Endodermal cell (in vitro differentiated cells): ENCODE results near the gene TSPAN16. TPM values are rescaled to one million over a fixed set of nuclear protein-coding genes. Genes with fewer than 3 reads are reported as not detected.

Experiments used
- DNase-seq: peaks from one replicate; pipeline ENCODE4 v3.0.0-alpha.2; 2017
- H3K27ac ChIP-seq: 2 replicates; pipeline ENCODE4 v1.5.1; 2013; ENCODE audit warnings: mild to moderate bottlenecking, low read depth, low read length, moderate library complexity
- H3K27me3 ChIP-seq: 2 replicates; pipeline ENCODE4 v1.6.1; 2013; ENCODE audit warnings: mild to moderate bottlenecking, low read length, moderate library complexity; ENCODE audit not compliant: insufficient read depth, control insufficient read depth, poor library complexity, severe bottlenecking
- H3K36me3 ChIP-seq: 2 replicates; pipeline ENCODE4 v1.7.0; 2013; ENCODE audit warnings: mild to moderate bottlenecking, low read length, moderate library complexity; ENCODE audit not compliant: control insufficient read depth, insufficient read depth
- H3K4me1 ChIP-seq: one replicate; pipeline ENCODE4 v1.7.0; 2013; ENCODE audit warnings: low read length; ENCODE audit not compliant: control insufficient read depth, insufficient read depth
- H3K4me3 ChIP-seq: 2 replicates; pipeline ENCODE4 v1.5.1; 2013; ENCODE audit warnings: mild to moderate bottlenecking, low read length, moderate library complexity
- H3K9ac ChIP-seq: 2 replicates; pipeline ENCODE4 v1.6.1; 2013; ENCODE audit warnings: mild to moderate bottlenecking, low read length, moderate library complexity; ENCODE audit not compliant: poor library complexity, severe bottlenecking; ENCODE audit errors: extremely low read depth
- H3K9me3 ChIP-seq: 2 replicates; pipeline ENCODE4 v1.6.1; 2013; ENCODE audit warnings: mild to moderate bottlenecking, low read length, moderate library complexity; ENCODE audit not compliant: control insufficient read depth
- H3K27ac Mint-ChIP-seq: 2 replicates; pipeline ENCODE4 v1.8.0; 2020; ENCODE audit warnings: mixed read lengths
- H3K27me3 Mint-ChIP-seq: 2 replicates; pipeline ENCODE4 v1.8.0; 2021; ENCODE audit warnings: mild to moderate bottlenecking, mixed read lengths; ENCODE audit not compliant: insufficient read depth
- H3K36me3 Mint-ChIP-seq: 2 replicates; pipeline ENCODE4 v1.8.0; 2020; ENCODE audit warnings: low read depth, mixed read lengths
- H3K4me1 Mint-ChIP-seq: 2 replicates; pipeline ENCODE4 v1.8.0; 2020; ENCODE audit warnings: mixed read lengths
- H3K4me3 Mint-ChIP-seq: 2 replicates; pipeline ENCODE4 v1.8.0; 2020; ENCODE audit warnings: mild to moderate bottlenecking, moderate library complexity, mixed read lengths
- H3K9me3 Mint-ChIP-seq: 2 replicates; pipeline ENCODE4 v1.8.0; 2020; ENCODE audit warnings: mild to moderate bottlenecking, mixed read lengths
- CTCF ChIP-seq: fragments of 200-600 bp; sonication (generic); conservative IDR thresholded peaks from 2 replicates; pipeline ENCODE4 v1.5.0; 2021; ENCODE audit warnings: antibody characterized with exemption, mild to moderate bottlenecking
- WGBS, 2 experiments: methylation state at CpG; one replicate each; pipeline versions ENCODE4 v1.1.5 to v1.1.7; 2013; ENCODE audit warnings: missing lambda C conversion rate in 2 of 2, mixed read lengths in 1 of 2; ENCODE audit not compliant: insufficient coverage in 1 of 2, insufficient read length in 1 of 2; 5-methylcytosine and 5-hydroxymethylcytosine counted together
- total RNA-seq, 2 donors: library from RNA; stranded (reverse); fragmentation: NEBNext Ultra II Directional in 1 of 2; extraction: Animal tissue kit (Norgen Biotek cat#: 25700) in 1 of 2; gene quantifications; 2 replicates in 1 of 2; 3 replicates in 1 of 2; pipeline ENCODE4 v1.2.1, GENCODE V29; 2021

The TSPAN16 gene
- total RNA-seq, 2 donors from 2014 or later = not detected

- Histone ChIP-seq H3K27me3 (peaks cover 8% of the 10 kb centered on the region), H3K4me1 (no peaks in the 10 kb centered on the region), H3K9ac (no peak overlapping the region), H3K36me3 (no peaks in the 10 kb centered on the region), H3K4me3 (no peak overlapping the region), H3K9me3 (no peaks in the 10 kb centered on the region), H3K27ac (no peak overlapping the region)
- 36 to 46% methylated on average over 30 to 43 of the region's 43 CpGs for WGBS, 2 experiments
- Mint-ChIP-seq H3K27ac (no peak overlapping the region), H3K9me3 (no peaks in the 10 kb centered on the region), H3K4me1 (no peaks in the 10 kb centered on the region), H3K36me3 (no peaks in the 10 kb centered on the region), H3K27me3 (peaks cover 53% of the 10 kb centered on the region), H3K4me3 (peak overlapping the region; percentile 46)
- peak; percentile 99 for DNase-seq
- peak; percentile 62 for TF ChIP-seq CTCF
Measured at GRCh38 chr19:11361037-11361770, 65.2 kb downstream of the TSPAN16 start.

- H3K9me3 Mint-ChIP-seq = no peaks in the 10 kb centered on the region
- no peaks in the 10 kb centered on the region for H3K36me3 ChIP-seq
- H3K4me3 Mint-ChIP-seq = peak overlapping the region; percentile 46
- H3K4me1 ChIP-seq = no peaks in the 10 kb centered on the region
- no peaks in the 10 kb centered on the region for H3K9me3 ChIP-seq
- no peak for TF ChIP-seq CTCF
- H3K27me3 ChIP-seq = peaks cover 6% of the 10 kb centered on the region
- WGBS, 2 experiments = 88 to 91% methylated on average over 27 to 35 of the region's 35 CpGs
- H3K27ac ChIP-seq = no peak overlapping the region
- no peaks in the 10 kb centered on the region for H3K4me1 Mint-ChIP-seq
- H3K4me3 ChIP-seq = no peak overlapping the region
- peaks cover 45% of the 10 kb centered on the region for H3K27me3 Mint-ChIP-seq
- peaks cover 2% of the 10 kb centered on the region for H3K36me3 Mint-ChIP-seq
- no peak overlapping the region for H3K9ac ChIP-seq
- peak overlapping the region; percentile 26 for H3K27ac Mint-ChIP-seq
- DNase-seq = peak; percentile 90
Measured at GRCh38 chr19:11361771-11362731, 66.1 kb downstream of the TSPAN16 start.

DNA sequence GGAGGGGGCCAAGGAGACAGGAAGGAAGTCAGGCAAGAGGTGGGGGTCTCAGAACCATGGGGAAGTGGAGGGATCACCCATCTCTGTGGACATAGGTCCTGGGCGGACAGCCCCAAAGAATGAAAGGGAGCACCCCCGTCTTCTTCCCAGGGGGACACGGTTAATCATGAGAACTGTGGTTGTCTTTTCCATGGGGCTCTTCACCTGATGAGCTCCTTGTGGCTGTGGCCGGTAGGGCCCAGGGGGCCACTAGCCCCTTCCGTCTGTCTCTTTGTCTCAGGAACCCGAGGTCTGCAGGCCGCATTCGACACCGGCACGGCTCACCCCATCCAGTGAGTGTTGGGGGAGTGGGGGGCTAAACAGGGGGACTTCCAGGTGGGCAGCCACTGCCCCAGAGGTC is 67.9 kb downstream of the TSPAN16 start:
- no peaks in the 10 kb centered on the region for H3K9me3 Mint-ChIP-seq
- 95 to 100% methylated on average over 8 to 10 of the region's 10 CpGs for WGBS, 2 experiments
- TF ChIP-seq CTCF = no peak

More for the DNA sequence above, 67.9 kb downstream of the TSPAN16 start:
- Mint-ChIP-seq H3K4me1 (no peaks in the 10 kb centered on the region), H3K27ac (no peak overlapping the region), H3K27me3 (peaks cover 27% of the 10 kb centered on the region), H3K4me3 (no peak overlapping the region), H3K36me3 (peaks cover 8% of the 10 kb centered on the region)
- peaks cover 6% of the 10 kb centered on the region for H3K27me3 ChIP-seq
- H3K9me3 ChIP-seq = no peaks in the 10 kb centered on the region
- no peak overlapping the region for H3K4me3 ChIP-seq
- H3K36me3 ChIP-seq = no peaks in the 10 kb centered on the region
- no peak for DNase-seq
- H3K27ac ChIP-seq = no peak overlapping the region
- no peak overlapping the region for H3K9ac ChIP-seq
- H3K4me1 ChIP-seq = no peaks in the 10 kb centered on the region
